PFSK-1 (cell line): ENCODE results near the gene SLC48A1.

Experiments used
- POLR2AphosphoS5 ChIP-seq: IDR thresholded peaks from 2 replicates; pipeline ENCODE4 v1.6.1; 2012; ENCODE audit warnings: low read depth, mild to moderate bottlenecking, control low read depth, low read length, moderate library complexity
- SIN3A ChIP-seq: IDR thresholded peaks from 2 replicates; pipeline ENCODE4 v1.6.1; 2012; ENCODE audit warnings: mild to moderate bottlenecking, low read length, moderate library complexity, borderline replicate concordance; ENCODE audit not compliant: insufficient read depth
- TAF1 ChIP-seq: IDR thresholded peaks from 2 replicates; pipeline ENCODE4 v1.6.1; 2012; ENCODE audit warnings: low read length, control low read depth, borderline replicate concordance; ENCODE audit not compliant: insufficient read depth
- TF ChIP-seq, protein P1 (sequence below), 2 experiments: IDR thresholded peaks; 2 replicates each; pipeline versions ENCODE4 v1.6.1 to v1.8.0; 2011 to 2012; ENCODE audit warnings: low read depth in 2 of 2, low read length in 2 of 2, control low read depth in 1 of 2, inconsistent platforms in 1 of 2, mild to moderate bottlenecking in 1 of 2, moderate library complexity in 1 of 2; ENCODE audit not compliant: insufficient read depth in 1 of 2

DNA sequence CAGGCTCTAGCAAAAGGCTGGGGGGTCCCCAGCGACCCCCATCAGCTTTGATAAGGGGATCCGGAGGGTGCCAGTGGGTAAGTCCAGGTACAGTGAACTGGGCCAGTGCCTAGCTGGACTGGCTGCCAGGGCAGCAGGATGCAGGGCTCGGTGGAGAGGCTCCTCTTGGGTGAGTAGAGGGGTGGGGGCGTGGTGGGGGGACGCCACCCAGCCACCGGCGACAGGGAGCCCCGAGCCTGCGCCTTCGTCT, 14.5 kb upstream of the SLC48A1 start:
- TF ChIP-seq, protein P1, sequence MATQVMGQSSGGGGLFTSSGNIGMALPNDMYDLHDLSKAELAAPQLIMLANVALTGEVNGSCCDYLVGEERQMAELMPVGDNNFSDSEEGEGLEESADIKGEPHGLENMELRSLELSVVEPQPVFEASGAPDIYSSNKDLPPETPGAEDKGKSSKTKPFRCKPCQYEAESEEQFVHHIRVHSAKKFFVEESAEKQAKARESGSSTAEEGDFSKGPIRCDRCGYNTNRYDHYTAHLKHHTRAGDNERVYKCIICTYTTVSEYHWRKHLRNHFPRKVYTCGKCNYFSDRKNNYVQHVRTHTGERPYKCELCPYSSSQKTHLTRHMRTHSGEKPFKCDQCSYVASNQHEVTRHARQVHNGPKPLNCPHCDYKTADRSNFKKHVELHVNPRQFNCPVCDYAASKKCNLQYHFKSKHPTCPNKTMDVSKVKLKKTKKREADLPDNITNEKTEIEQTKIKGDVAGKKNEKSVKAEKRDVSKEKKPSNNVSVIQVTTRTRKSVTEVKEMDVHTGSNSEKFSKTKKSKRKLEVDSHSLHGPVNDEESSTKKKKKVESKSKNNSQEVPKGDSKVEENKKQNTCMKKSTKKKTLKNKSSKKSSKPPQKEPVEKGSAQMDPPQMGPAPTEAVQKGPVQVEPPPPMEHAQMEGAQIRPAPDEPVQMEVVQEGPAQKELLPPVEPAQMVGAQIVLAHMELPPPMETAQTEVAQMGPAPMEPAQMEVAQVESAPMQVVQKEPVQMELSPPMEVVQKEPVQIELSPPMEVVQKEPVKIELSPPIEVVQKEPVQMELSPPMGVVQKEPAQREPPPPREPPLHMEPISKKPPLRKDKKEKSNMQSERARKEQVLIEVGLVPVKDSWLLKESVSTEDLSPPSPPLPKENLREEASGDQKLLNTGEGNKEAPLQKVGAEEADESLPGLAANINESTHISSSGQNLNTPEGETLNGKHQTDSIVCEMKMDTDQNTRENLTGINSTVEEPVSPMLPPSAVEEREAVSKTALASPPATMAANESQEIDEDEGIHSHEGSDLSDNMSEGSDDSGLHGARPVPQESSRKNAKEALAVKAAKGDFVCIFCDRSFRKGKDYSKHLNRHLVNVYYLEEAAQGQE (IDR thresholded peaks at IDR 0.05; ENCODE audit: insufficient read depth in 1 of 2, low read depth in 2 of 2, low read length in 2 of 2): no peak
- TF ChIP-seq POLR2AphosphoS5 (no peak), TAF1 (no peak), SIN3A (no peak)
